GM19455 (cell line): Measurements from ENCODE around the gene CYP4F12.
"Not testable (repeated sequence)": the region's sequence is repeated elsewhere in the genome, so short reads cannot be mapped to it uniquely, and the experiment has no call there.

Experiments
- ATAC-seq: cut with Tn5 transposase; IDR thresholded peaks from one replicate; pipeline ENCODE4 v1.9.1; 2021; ENCODE audit not compliant: unreplicated experiment

Gene CYP4F12

DNA sequence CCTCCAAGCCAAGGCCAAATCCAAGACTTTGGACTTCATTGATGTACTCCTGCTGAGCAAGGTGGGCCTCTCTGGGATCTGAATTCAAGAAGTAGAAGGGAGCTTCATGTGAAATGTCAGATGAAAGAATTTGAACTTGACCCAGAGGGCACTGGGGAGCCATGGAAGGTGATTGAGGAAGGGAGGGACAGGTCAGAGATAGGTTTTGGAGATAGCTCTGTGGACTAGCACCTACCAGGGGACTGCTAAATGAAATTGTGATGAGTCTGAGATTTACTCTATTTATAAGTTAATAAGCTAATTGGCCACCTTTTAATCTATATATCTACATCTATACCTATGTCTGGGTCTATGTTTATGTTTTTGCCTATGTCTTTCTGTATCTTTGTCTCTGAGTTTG, 22.8 kb upstream of the CYP4F12 start:
- not testable (repeated sequence) for ATAC-seq

- no peak for ATAC-seq
Observed at GRCh38 chr19:15651791-15652190, 21.1 kb upstream of the CYP4F12 start.

- ATAC-seq: no peak
Observed at GRCh38 chr19:15652559-15653278, 20.2 kb upstream of the CYP4F12 start.

DNA sequence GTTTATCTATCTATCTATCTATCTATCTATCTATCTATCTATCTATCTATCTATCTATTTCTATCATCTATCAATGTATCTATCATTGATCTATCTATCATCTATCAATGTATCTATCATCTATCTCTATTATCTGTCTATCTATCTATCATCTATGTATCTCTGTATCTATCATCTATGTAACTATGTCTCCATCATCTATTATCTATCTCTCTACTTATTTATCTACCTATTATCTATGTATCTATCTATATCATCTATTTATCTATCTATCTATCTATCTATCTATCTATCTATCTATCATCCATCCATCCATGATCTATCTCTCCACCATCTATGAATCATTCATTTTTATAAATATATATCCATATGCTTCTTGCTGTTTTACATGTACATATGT, 16.4 kb upstream of the CYP4F12 start:
- no peak for ATAC-seq

- no peak for ATAC-seq
Observed at GRCh38 chr19:15663247-15663646, 9.6 kb upstream of the CYP4F12 start.

DNA sequence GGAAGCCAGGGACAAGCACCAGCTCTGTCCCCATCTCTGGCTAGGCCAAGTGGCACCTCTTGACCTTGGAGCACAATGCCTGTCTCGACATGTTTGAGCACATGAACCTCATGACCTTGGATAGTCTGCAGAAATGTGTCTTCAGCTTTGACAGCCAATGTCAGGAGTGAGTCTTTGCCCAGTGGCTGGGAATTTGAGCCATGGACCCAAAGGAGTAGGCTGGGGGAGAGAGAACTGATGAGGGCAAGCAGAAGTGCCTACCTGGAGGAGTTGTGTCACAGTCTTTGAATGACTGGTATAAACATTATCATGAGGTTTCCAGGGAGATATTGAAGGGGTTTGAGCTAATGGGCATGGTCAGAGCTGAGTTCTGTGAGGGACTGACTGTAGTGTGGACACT, 6.7 kb upstream of the CYP4F12 start:
- ATAC-seq: no peak

DNA sequence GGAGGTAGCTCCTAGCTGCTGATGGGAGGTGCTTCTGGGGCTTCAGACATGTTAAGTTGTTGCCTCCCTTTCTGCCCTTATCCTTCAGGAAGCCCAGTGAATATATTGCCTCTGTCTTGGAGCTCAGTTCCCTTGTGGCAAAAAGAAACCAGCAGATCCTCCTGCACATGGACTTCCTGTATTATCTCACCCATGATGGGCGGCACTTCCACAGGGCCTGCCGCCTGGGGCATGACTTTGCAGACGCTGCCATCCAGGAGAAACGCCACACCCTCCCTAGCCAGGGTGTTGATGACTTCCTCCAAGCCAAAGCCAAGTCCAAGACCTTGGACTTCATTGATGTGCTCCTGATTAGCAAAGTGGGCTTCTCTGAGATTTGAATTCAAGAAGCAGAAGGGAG, 6.0 kb upstream of the CYP4F12 start:
- ATAC-seq: no peak

DNA sequence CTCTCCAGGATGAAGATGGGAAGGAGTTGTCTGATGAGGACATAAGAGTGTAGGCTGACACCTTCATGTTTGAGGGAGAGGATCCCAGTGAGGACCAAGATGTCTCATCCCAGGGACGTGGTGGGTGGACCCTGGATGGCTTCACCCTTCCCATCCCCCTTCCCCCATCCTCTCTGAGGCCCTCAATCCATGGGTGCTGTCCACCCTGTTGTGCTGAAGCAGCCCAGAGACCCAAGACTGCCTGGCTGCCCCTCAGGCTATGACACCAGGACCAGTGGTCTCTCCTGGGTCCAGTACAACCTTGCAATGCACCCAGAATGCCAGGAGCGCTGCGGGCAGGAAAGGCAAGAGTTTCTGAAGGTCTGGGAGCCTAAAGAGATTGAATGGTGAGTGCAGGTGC, 3.4 kb upstream of the CYP4F12 start:
- no peak for ATAC-seq

DNA sequence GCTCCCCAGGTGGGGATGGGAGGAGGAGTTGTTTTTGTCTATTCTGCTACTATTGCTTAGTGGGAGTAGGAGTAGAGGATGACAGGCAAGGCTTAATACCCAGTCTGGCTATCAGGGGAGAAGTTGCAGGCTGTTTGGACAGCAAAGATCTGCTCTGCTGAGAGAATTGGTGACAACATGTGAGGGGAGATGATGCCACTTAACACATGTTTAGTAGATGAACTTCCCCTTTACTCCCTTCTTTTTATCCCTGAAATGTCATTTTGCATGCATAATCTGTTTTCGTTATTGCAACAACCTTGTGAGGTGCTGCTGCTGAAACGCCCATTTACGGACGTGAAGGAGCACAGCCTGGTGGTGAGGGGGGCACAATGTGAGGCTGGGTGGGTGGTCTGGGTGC, 3.0 kb upstream of the CYP4F12 start:
- no peak for ATAC-seq

GRCh38 chr19:15671237-15671821, 1.6 kb upstream of the CYP4F12 start:
- no peak for ATAC-seq

DNA sequence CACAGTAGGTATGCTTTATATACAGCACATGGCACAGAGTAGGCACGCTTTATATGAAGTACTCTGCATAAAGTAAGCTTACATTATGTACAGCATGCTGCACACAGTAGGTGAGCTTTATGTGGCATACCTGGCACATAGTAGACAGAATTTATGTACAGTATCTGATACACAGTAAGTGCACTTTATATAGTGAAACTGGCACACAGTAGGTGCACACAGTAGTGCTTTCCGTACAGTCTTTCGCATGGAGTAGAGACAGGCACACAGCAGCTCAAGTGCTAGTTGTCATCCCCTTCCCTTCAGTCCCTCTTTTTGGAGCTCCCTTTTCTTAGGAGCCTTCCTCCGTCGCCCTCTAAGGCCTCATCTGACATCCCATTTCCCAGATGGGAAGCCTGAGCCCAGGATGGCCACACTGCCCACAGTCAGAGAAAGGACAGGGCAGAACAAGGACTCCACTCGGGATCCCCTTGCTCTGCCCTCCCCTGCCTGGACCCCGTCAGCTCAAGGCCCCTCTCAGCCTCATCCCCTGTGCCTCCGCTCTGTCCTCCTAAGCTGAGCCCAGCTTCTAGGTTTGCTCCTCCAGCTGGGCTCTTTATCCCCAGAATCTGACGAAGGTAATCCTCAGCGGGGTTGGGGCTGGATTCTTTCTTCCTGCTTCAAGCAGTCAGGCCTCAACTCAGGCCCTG, 852 bp upstream of the CYP4F12 start:
- ATAC-seq: no peak

- no peak for ATAC-seq
Observed at GRCh38 chr19:15673176-15673654, 328 bp downstream of the CYP4F12 start.

GRCh38 chr19:15675560-15675959, 2.7 kb downstream of the CYP4F12 start:
- ATAC-seq: no peak

GRCh38 chr19:15679089-15679488, 6.2 kb downstream of the CYP4F12 start:
- ATAC-seq: no peak

DNA sequence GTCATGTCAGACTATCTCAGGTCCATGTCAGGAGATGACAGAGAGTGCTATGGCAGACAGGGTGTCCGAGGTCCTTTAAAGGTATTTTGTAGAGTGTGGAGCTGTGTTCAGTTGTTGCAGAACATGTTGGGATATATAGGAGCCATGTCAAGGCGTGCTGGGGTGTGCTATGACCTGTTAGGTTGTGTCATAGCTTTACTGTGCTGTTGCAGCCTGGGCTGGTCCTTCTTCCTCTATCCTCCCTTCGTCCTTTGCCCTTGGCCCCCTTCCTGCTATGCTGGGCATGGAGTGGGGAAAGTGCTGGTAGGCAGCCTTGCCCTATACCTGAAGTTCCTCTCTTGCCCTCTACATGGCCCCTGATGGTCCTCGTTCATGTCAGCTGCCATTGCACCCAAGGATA, 7.0 kb downstream of the CYP4F12 start:
- ATAC-seq: not testable (repeated sequence)

DNA sequence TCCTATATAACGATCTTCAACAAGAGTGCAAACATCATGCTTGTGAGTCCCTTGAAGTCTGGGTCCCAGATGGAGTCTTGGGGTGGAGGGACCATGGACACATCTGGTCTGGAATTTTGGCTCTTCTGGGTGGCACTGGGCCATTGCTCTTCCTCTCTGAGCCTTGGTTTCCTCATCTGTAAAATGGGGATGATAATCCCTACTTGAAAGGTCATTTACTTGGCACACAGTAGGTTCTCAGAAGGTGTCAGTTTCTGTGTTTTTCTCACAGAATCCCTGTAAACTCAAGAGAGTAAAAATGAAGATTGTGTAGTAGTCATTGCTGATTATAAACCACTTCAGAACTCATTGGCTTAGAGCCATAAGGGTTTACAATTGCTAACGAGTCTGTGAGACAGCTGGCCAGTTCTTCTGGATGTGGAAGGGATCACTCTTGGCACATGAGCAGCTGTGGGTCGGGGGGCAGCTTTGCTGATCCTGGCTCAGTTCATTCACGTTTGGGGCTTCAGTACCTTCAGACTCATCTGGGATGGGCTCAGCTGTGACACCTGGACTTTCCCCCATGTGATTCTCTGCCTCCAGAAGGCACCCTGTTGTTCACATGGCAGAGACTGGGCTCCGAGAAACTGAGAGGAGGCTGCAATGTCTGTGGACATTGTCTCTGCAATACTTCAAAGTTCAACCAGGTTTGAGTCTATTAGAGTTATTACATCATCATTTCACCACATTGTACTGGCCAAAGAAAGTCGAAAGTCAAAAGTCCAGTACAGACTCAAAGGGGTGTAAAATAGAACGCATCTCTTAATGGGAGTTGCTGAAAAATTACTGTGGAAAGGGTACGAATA, 7.8 kb downstream of the CYP4F12 start:
- ATAC-seq: no peak

- ATAC-seq: no peak
Observed at GRCh38 chr19:15683411-15683810, 10.5 kb downstream of the CYP4F12 start.

- ATAC-seq: no peak
Observed at GRCh38 chr19:15684828-15685227, 11.9 kb downstream of the CYP4F12 start.

DNA sequence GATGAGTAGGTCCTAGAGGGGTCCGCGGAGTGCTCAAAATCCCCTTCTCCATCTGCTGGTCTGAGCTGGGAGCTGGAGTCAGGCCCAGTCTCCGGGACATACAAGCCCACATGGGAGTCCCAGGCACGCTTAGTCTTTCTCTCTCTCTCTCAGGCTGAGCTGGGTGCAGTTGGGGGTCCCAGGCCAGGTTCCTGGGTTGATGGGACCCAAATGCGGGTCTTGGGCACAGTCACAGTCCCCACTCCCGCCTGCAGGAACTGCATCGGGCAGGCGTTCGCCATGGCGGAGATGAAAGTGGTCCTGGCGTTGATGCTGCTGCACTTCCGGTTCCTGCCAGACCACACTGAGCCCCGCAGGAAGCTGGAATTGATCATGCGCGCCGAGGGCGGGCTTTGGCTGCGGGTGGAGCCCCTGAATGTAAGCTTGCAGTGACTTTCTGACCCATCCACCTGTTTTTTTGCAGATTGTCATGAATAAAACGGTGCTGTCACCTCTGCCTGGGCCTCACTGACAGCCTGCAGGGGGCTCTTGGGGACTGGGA, 23.8 kb downstream of the CYP4F12 start:
- ATAC-seq: no peak

DNA sequence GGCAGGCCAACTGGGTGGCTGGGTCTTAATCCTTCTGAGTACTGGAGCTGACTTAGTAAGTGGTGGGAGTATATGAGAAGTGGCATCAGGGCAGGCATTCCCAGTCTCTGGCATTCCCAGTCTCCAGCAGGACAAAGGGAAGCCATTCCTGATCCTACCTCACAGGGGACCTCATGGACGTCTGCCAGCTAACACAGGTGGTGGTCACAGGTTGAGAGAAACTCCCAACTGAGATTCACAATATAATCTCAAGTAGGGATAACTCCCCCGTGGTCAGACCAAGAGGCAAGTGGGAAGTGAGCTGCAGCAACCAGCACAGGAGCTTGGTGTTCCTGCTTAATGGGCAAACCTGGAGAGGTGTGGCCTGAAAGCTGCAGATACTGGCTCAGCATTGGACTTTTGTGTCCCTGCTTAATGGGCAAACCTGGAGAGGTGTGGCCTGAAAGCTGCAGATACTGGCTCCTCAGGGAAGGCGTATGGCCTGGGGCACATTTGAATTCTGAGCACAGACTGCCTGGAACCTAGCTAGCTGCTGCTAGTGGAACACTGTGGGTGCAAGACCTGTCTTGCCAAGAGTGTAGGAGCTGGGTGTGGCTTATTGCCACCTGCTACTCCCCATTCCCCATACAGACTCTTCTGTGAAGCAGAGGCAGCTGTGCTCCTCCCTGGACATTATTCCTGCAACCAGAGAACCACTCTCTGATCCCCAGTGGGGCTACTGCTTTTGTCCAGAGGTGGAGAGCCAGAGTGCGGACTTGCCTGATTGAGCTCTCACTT, 29.1 kb downstream of the CYP4F12 start:
- no peak for ATAC-seq
